Measurements from ENCODE around the gene AUH.

Gene AUH

DNA sequence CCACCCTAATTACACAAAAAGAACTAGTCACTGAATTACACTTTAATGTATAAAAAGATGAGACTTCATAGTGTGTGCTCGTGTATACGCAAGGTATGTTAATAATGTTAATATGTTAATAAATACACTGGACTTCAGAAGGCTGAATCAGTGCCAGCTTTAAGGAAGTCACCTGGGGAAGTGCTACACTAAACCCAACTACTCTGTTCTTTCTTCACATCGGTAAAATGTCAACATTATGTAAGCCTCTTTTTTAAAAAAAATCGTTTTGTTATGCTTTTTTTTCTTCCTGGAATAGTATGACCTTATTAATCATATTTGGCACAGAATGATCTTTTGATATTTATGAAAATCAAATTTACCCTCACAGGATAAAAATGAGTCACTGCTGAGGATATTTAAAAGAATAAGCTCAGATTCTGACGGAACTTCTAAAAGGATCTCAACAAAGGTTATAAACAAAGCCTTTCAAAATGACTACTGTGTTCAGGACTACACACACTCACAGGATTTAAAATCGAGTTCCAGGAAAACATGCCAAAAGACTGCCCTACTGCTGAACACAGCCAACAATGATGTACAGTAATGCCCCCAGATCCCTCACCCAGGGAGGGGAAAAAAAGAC lies 75.9 kb downstream of the AUH start:
- no peaks in the 10 kb centered on the region for H3K4me1 ChIP-seq (ENCODE audit: low read depth, poor library complexity, severe bottlenecking)

DNA sequence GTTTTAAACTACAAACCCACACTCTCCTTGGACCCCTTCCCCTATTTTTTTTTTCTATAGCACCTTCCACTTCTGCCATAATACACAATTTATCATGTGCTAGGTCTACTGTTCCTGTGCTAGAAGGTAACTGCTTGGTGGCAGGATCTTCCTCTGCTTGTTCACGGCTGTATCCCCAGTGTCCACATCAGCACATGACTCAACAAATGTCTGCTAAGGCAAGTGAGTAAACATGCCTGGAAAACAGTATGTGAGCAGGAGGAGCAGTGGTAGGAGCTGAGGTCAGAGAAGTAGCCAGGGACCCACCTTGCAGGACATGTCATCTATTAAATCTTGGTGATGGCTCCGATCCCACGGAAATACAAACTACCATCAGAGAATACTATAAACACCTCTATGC lies 79.4 kb downstream of the AUH start:
- Histone ChIP-seq H3K4me1 (ENCODE audit: low read depth, poor library complexity, severe bottlenecking) (no peaks in the 10 kb centered on the region), H3K36me3 (ENCODE audit: insufficient read depth) (no peaks in the 10 kb centered on the region), H3K4me3 (IDR thresholded peaks at IDR 0.05; ENCODE audit: insufficient read depth, low read depth, low read length) (no peak overlapping the region), H3K4me2 (no peak overlapping the region), H3K79me2 (ENCODE audit: insufficient read depth, low read depth) (no peaks in the 10 kb centered on the region), H3K9ac (no peak overlapping the region), H2AFZ (ENCODE audit: low read depth) (no peak overlapping the region), H3K27me3 (ENCODE audit: insufficient read depth, low read depth) (no peaks in the 10 kb centered on the region), H3K27ac (no peak overlapping the region), H4K20me1 (ENCODE audit: insufficient read depth) (no peaks in the 10 kb centered on the region)
- TF ChIP-seq, protein P1, sequence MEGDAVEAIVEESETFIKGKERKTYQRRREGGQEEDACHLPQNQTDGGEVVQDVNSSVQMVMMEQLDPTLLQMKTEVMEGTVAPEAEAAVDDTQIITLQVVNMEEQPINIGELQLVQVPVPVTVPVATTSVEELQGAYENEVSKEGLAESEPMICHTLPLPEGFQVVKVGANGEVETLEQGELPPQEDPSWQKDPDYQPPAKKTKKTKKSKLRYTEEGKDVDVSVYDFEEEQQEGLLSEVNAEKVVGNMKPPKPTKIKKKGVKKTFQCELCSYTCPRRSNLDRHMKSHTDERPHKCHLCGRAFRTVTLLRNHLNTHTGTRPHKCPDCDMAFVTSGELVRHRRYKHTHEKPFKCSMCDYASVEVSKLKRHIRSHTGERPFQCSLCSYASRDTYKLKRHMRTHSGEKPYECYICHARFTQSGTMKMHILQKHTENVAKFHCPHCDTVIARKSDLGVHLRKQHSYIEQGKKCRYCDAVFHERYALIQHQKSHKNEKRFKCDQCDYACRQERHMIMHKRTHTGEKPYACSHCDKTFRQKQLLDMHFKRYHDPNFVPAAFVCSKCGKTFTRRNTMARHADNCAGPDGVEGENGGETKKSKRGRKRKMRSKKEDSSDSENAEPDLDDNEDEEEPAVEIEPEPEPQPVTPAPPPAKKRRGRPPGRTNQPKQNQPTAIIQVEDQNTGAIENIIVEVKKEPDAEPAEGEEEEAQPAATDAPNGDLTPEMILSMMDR (conservative IDR thresholded peaks at IDR 0.05; ENCODE audit: low read depth, low read length): no peak

More for the DNA sequence above, 75.9 kb downstream of the AUH start:
- H3K79me2 ChIP-seq (ENCODE audit: insufficient read depth, low read depth): no peaks in the 10 kb centered on the region
- no peak overlapping the region for H2AFZ ChIP-seq (ENCODE audit: low read depth)
- H3K4me2 ChIP-seq: no peak overlapping the region
- no peak overlapping the region for H3K27ac ChIP-seq
- H3K9ac ChIP-seq: no peak overlapping the region
- no peaks in the 10 kb centered on the region for H3K36me3 ChIP-seq (ENCODE audit: insufficient read depth)
- TF ChIP-seq, protein P1 (conservative IDR thresholded peaks at IDR 0.05; ENCODE audit: low read depth, low read length): no peak
- H3K27me3 ChIP-seq (ENCODE audit: insufficient read depth, low read depth): no peaks in the 10 kb centered on the region
- H3K4me3 ChIP-seq (IDR thresholded peaks at IDR 0.05; ENCODE audit: insufficient read depth, low read depth, low read length): no peak overlapping the region
- H4K20me1 ChIP-seq (ENCODE audit: insufficient read depth): no peaks in the 10 kb centered on the region

DNA sequence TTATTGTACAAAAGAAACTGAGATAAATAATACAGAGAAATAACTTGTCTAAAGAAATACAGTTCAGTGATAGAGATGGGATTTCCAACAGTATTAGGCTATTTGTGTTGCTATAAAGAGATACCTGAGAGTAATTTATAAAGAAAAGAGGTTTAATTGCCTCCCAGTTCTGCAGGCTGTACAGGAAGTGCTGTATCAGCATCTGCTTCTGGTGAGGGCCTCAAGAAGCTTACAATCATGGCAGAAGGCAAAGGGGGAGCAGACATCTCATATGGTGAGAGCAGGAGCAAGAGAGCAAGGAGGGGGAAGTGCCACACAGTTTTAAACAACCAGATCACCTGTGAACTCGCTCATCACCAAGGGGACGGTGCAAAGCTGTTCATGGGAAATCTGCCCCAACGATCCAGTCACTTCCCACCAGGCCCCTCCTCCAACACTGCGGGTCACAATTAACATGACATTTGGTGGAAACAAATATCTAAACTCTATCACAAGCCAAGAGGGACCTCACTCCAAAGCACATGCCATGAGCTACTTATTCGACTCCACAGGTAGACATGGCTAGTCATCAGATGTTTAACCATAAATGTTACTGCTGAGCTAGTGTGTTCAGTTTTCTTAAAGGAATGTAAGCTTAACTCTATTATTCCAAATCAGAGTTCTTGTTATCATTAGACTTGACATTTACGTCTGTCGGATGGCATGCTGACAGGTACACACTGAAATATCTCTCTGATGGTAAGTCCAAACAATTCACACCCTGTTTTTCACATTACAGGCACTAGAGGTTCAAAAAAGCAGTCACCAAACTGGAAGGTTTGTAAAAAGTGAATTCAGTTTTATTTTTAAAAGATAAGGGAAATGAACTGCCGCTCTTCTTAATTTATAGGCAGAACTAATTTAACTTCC lies 82.2 kb downstream of the AUH start:
- Histone ChIP-seq H3K79me2 (ENCODE audit: insufficient read depth, low read depth) (no peaks in the 10 kb centered on the region), H2AFZ (ENCODE audit: low read depth) (no peak overlapping the region), H3K27ac (no peak overlapping the region), H3K27me3 (ENCODE audit: insufficient read depth, low read depth) (no peaks in the 10 kb centered on the region), H3K4me2 (no peak overlapping the region), H3K4me1 (ENCODE audit: low read depth, poor library complexity, severe bottlenecking) (peaks cover 24% of the 10 kb centered on the region), H3K9ac (no peak overlapping the region), H4K20me1 (ENCODE audit: insufficient read depth) (no peaks in the 10 kb centered on the region), H3K36me3 (ENCODE audit: insufficient read depth) (no peaks in the 10 kb centered on the region), H3K4me3 (IDR thresholded peaks at IDR 0.05; ENCODE audit: insufficient read depth, low read depth, low read length) (no peak overlapping the region)
- TF ChIP-seq, protein P1 (conservative IDR thresholded peaks at IDR 0.05; ENCODE audit: low read depth, low read length): no peak

DNA sequence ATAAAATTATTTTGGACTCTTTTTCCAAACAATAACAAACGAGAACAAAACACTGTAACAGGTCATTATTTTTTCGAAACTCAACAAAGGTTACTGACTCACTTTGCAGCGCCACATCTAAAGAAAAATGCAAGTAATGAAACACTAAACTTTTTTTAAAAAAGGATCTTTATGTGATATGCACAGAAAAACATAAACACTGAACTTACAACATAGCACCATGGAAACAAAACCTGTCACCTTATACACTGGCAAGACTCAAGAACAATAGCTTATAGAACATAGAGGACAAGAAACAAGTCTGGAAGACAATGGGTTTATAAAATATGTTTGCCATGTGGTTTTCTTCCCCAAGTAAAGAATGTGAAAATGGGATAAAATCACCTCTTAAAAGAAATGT lies 85.2 kb downstream of the AUH start:
- H3K27me3 ChIP-seq (ENCODE audit: insufficient read depth, low read depth): no peaks in the 10 kb centered on the region
- peaks cover 45% of the 10 kb centered on the region for H3K4me1 ChIP-seq (ENCODE audit: low read depth, poor library complexity, severe bottlenecking)
- no peak overlapping the region for H3K27ac ChIP-seq
- no peak overlapping the region for H3K9ac ChIP-seq
- no peaks in the 10 kb centered on the region for H3K79me2 ChIP-seq (ENCODE audit: insufficient read depth, low read depth)
- no peak overlapping the region for H3K4me2 ChIP-seq
- TF ChIP-seq, protein P1 (conservative IDR thresholded peaks at IDR 0.05; ENCODE audit: low read depth, low read length): no peak
- no peaks in the 10 kb centered on the region for H3K36me3 ChIP-seq (ENCODE audit: insufficient read depth)
- H4K20me1 ChIP-seq (ENCODE audit: insufficient read depth): no peaks in the 10 kb centered on the region
- H3K4me3 ChIP-seq (IDR thresholded peaks at IDR 0.05; ENCODE audit: insufficient read depth, low read depth, low read length): no peak overlapping the region
- H2AFZ ChIP-seq (ENCODE audit: low read depth): no peak overlapping the region
